ENCODE results near the gene HAPLN3.

- TF ChIP-seq, protein P1, sequence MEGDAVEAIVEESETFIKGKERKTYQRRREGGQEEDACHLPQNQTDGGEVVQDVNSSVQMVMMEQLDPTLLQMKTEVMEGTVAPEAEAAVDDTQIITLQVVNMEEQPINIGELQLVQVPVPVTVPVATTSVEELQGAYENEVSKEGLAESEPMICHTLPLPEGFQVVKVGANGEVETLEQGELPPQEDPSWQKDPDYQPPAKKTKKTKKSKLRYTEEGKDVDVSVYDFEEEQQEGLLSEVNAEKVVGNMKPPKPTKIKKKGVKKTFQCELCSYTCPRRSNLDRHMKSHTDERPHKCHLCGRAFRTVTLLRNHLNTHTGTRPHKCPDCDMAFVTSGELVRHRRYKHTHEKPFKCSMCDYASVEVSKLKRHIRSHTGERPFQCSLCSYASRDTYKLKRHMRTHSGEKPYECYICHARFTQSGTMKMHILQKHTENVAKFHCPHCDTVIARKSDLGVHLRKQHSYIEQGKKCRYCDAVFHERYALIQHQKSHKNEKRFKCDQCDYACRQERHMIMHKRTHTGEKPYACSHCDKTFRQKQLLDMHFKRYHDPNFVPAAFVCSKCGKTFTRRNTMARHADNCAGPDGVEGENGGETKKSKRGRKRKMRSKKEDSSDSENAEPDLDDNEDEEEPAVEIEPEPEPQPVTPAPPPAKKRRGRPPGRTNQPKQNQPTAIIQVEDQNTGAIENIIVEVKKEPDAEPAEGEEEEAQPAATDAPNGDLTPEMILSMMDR (optimal IDR thresholded peaks at IDR 0.05 in 1 of 3, IDR thresholded peaks at IDR 0.05 in 1 of 3, conservative IDR thresholded peaks at IDR 0.05 in 1 of 3; ENCODE audit: extremely low read depth in 1 of 3, insufficient read depth in 2 of 3, low read length in 3 of 3): no peak
- TF ChIP-seq EZH2 (IDR thresholded peaks at IDR 0.05; ENCODE audit: low read length): no peak
These were observed 21.1 kb downstream of the HAPLN3 start for GRCh38 chr15:88874275-88874674.
